Posterior cingulate gyrus (tissue), 11 donors: ENCODE data around the gene PPP6R2.
"Not testable (repeated sequence)": the region's sequence is repeated elsewhere in the genome, so short reads cannot be mapped to it uniquely, and the experiment has no call there.

ENCODE experiments used
- DNase-seq, 10 donors: peaks; one replicate each; pipeline versions ENCODE4 v3.0.0 to v3.0.0-alpha.2; 2020 to 2021; ENCODE audit warnings: mixed read lengths in 3 of 10
- intact Hi-C: fragments of 100-400 bp; cut with DNase I; formaldehyde crosslinking; loops from one replicate; pipeline ENCODE4 v1.15.1; 2023

The PPP6R2 gene

GRCh38 chr22:50371101-50371648 lies 28.0 kb downstream of the PPP6R2 start:
- DNase-seq, result no peak
- intact Hi-C loops, result no loop called here

GRCh38 chr22:50376085-50376651 lies 33.0 kb downstream of the PPP6R2 start:
- intact Hi-C loops, result no loop called here

DNA sequence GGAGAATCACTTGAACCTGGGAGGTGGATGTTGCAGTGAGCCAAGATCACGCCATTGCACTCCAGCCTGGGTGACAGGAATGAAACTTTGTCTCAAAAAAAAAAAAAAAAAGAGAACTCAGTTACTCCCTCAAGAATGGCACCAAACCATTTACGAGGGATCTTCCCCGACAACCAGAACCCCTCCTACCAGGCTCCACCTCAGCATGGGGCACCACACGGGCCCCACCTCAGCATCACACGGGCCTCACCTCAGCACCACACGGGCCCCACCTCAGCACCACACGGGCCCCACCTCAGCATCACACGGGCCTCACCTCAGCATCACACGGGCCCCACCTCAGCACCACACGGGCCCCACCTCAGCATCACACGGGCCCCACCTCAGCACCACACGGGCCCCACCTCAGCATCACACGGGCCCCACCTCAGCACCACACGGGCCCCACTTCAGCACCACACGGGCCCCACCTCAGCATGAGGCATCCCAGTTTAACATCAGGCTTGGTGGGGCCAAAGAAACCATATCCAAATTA lies 38.0 kb downstream of the PPP6R2 start:
- peak in 1 of 10 donors; percentile 24 for DNase-seq
- intact Hi-C loops, result not testable (repeated sequence)

More at GRCh38 chr22:50376085-50376651, 33.0 kb downstream of the PPP6R2 start:
- DNase-seq, result peak in 1 of 10 donors; percentile 26

DNA sequence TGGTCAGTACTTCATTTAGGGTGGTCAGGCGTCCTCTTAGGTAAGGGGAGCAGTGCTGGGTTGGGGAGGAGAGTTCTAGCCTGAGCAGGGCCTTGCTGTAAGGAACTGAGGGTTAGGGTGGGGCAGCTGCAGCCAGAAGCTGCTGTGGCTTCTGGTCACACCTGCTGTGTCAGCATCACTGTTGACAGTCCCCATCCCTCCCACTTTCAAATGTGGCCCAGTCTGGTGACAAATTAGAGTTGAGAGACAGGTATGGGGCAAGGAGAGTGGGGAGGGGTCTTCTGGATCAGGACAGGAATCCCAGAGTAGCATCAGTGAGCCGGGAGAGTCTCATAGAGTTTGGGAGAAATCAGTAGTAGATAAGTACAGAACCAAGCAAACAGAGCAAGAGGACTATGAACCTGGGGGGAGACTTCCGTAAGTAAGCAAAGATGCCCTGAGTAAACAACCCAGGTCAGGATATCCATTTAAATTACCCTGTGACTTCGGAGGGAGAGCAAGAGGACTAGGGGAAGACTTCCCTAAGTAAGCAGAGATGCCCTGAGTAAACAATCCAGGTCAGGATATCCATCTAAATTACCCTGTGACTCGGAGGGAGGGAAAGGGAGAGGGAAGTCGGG lies 53.7 kb downstream of the PPP6R2 start:
- intact Hi-C loops, result no loop called here
- no peak for DNase-seq

DNA sequence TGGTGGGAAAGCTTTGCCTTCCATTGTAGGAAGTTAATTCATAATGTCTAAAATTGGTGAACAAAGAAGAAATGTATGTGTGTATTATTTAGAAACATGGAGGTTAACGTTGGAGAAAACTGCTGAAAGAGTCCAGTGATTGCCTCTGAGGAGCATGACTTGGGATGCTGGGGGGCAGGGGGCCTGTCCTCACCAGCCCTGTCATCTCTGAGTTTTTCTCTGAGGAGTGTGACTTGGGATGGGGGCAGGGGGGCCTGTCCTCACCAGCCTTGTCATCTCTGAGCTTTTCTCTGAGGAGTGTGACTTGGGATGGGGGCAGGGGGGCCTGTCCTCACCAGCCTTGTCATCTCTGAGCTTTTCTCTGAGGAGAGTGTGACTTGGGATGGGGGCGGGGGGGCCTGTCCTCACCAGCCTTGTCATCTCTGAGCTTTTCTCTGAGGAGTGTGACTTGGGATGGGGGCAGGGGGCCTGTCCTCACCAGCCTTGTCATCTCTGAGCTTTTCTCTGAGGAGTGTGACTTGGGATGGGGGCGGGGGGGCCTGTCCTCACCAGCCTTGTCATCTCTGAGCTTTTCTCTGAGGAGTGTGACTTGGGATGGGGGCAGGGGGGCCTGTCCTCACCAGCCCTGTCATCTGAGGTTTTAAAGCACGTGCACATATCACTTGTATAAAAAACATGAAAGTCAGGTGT lies 54.4 kb downstream of the PPP6R2 start:
- peak in 1 of 10 donors; percentile 33 for DNase-seq
- intact Hi-C loops, result not testable (repeated sequence)

- DNase-seq, result peak in 1 of 10 donors; percentile 70
- intact Hi-C loops, result no loop called here
Measured at GRCh38 chr22:50398831-50399648, 55.9 kb downstream of the PPP6R2 start.

- peak in 8 of 10 donors; percentile 29 to 95 (median 53) for DNase-seq
- intact Hi-C loops, result no loop called here
Measured at GRCh38 chr22:50399751-50400331, 56.7 kb downstream of the PPP6R2 start.

DNA sequence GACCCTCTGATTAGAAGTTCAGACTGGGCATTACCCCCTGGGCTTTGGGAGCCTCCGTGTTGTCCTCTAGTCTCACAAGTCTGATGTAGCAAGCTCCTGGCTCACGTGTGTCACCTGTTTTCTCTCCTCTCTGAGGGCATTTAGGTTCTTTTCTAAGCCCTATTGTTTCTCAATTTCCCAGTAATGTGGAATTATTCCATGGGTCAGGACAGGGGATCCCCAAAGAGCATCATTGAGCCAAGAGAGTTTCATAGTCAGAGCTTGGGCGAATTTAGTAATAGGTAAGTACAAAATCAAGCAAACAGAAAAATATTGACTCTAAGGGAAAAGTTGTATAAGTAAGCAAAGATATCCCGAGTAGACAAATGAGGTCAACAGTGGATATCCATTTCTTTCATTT lies 57.3 kb downstream of the PPP6R2 start:
- intact Hi-C loops, result no loop called here

GRCh38 chr22:50400931-50401330 lies 57.8 kb downstream of the PPP6R2 start:
- DNase-seq, result no peak

More for the DNA sequence above, 57.3 kb downstream of the PPP6R2 start:
- no peak for DNase-seq

DNA sequence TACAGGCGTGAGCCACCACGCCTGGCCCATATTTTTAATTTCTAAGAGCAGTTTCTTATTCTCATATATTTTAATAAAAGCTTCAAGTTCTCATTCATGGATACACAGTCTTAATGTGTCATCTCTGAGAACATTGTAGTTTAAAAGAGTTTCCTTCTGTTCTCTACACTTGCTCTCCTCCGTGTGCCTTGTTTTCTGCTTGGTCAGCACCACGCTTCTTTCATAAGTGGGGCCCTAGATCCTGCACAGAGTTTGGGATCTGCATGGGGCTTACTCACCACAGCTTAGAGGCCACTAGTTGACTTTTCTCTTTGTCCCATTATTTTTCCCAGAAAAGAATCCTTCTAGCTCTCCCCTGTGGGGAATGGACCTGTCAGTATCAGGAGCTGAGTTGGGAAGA lies 58.8 kb downstream of the PPP6R2 start:
- peak in 1 of 10 donors; percentile 21 for DNase-seq
- intact Hi-C loops, result no loop called here

More at GRCh38 chr22:50400931-50401330, 57.8 kb downstream of the PPP6R2 start:
- intact Hi-C loops, result no loop called here

DNA sequence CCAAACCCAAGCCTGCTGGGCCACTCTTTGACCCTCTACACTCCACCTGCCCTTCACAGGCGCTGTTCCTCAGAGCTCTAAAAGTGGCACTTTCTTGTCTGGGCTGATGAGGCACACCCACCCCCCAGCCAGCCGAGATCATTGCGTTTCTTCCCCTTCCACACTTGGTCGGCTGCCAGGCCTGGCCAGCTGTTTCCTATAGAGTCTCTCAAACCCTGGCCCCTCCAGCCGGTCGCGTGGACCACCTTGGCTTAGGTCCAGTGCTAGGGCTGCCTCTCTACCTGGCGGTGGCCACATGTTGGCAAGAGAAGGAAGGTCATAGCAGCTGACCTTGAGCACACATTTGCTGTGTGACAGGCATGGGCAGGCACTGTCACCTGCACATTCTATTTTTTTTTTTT lies 60.6 kb downstream of the PPP6R2 start:
- intact Hi-C loops, result no loop called here
- DNase-seq, result peak in 7 of 10 donors; percentile 25 to 92 (median 47)

- intact Hi-C loops, result no loop called here
Measured at GRCh38 chr22:50406416-50407170, 63.5 kb downstream of the PPP6R2 start.

GRCh38 chr22:50408311-50408710 lies 65.2 kb downstream of the PPP6R2 start:
- DNase-seq, result peak in 1 of 10 donors; percentile 61
- intact Hi-C loops, result no loop called here

More at GRCh38 chr22:50406416-50407170, 63.5 kb downstream of the PPP6R2 start:
- DNase-seq, result peak in 4 of 10 donors; percentile 42 to 92 (median 86)

- intact Hi-C loops, result not testable (repeated sequence)
- peak in 1 of 10 donors; percentile 17 for DNase-seq
Measured at GRCh38 chr22:50408954-50409353, 65.8 kb downstream of the PPP6R2 start.

- intact Hi-C loops, result no loop called here
- DNase-seq, result peak in 1 of 10 donors; percentile 76
Measured at GRCh38 chr22:50414476-50415248, 71.5 kb downstream of the PPP6R2 start.

DNA sequence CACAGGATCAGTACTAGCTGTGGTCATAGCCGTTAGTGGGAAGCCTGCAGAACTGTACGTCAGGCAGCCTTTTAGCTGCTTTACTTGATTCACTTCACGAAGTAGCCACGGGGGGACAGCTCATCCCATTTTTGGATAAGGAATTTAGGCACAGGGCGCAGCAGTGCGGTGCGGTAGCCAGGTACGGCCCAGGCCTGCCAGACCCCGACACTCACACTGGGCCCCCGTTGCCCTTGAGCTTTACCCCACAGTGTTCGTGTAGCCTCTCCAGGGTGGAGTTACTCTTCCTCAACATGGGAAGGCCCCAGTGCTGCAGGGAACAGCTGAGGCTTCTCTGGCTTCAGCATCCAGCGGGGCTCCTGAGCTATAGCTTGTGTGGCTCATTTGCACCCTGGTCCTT lies 72.3 kb downstream of the PPP6R2 start:
- intact Hi-C loops, result no loop called here
- peak in 1 of 10 donors; percentile 70 for DNase-seq

- DNase-seq, result peak in 3 of 10 donors; percentile 39 to 89 (median 51)
- intact Hi-C loops, result no loop called here
Measured at GRCh38 chr22:50416996-50417395, 73.9 kb downstream of the PPP6R2 start.
